Nephron progenitor cell (in vitro differentiated cells): Measurements from ENCODE around the gene ARHGAP12.

Experiments used
- DNase-seq: peaks from one replicate; pipeline ENCODE4 v3.0.0; 2021
- H3K27ac Mint-ChIP-seq: 2 replicates; pipeline ENCODE4 v1.8.0; 2021; ENCODE audit warnings: mild to moderate bottlenecking, moderate library complexity, mixed read lengths
- H3K27me3 Mint-ChIP-seq: 2 replicates; pipeline ENCODE4 v1.8.0; 2021; ENCODE audit warnings: mild to moderate bottlenecking, low read depth, mixed read lengths; ENCODE audit not compliant: poor library complexity
- H3K36me3 Mint-ChIP-seq: 2 replicates; pipeline ENCODE4 v1.8.0; 2021; ENCODE audit warnings: low read depth, mixed read lengths
- H3K4me1 Mint-ChIP-seq: 2 replicates; pipeline ENCODE4 v1.8.0; 2021; ENCODE audit warnings: mixed read lengths
- H3K4me3 Mint-ChIP-seq: 2 replicates; pipeline ENCODE4 v1.8.0; 2021; ENCODE audit warnings: mild to moderate bottlenecking, moderate library complexity, mixed read lengths
- H3K9me3 Mint-ChIP-seq: 2 replicates; pipeline ENCODE4 v1.8.0; 2021; ENCODE audit warnings: mild to moderate bottlenecking, moderate library complexity, mixed read lengths
- CTCF ChIP-seq: fragments of 200-600 bp; sonication (generic); IDR thresholded peaks from 2 replicates; pipeline ENCODE4 v1.5.0; 2021; ENCODE audit warnings: antibody characterized with exemption

The ARHGAP12 gene

GRCh38 chr10:31912898-31913850 lies 15.5 kb downstream of the ARHGAP12 start:
- TF ChIP-seq CTCF: no peak
- Mint-ChIP-seq H3K36me3 (peaks cover 32% of the 10 kb centered on the region), H3K9me3 (peaks cover 4% of the 10 kb centered on the region), H3K4me1 (peaks cover 17% of the 10 kb centered on the region), H3K27me3 (no peaks in the 10 kb centered on the region), H3K4me3 (no peak overlapping the region), H3K27ac (peak overlapping the region; percentile 6)
- no peak for DNase-seq

- Mint-ChIP-seq H3K36me3 (peaks cover 37% of the 10 kb centered on the region), H3K4me3 (no peak overlapping the region), H3K9me3 (peaks cover under 1% of the 10 kb centered on the region), H3K27ac (peak overlapping the region; percentile 40), H3K4me1 (peaks cover 17% of the 10 kb centered on the region), H3K27me3 (no peaks in the 10 kb centered on the region)
- no peak for DNase-seq
- no peak for TF ChIP-seq CTCF
These were observed 16.3 kb downstream of the ARHGAP12 start for GRCh38 chr10:31912289-31912688.

- peaks cover 55% of the 10 kb centered on the region for H3K36me3 Mint-ChIP-seq
- H3K4me3 Mint-ChIP-seq: no peak overlapping the region
- H3K9me3 Mint-ChIP-seq: no peaks in the 10 kb centered on the region
- TF ChIP-seq CTCF: no peak
- no peak for DNase-seq
- H3K27me3 Mint-ChIP-seq: no peaks in the 10 kb centered on the region
- peaks cover 17% of the 10 kb centered on the region for H3K4me1 Mint-ChIP-seq
- peak overlapping the region; percentile 43 for H3K27ac Mint-ChIP-seq
These were observed 18.6 kb downstream of the ARHGAP12 start for GRCh38 chr10:31910016-31910415.

GRCh38 chr10:31908157-31908556 lies 20.5 kb downstream of the ARHGAP12 start:
- Mint-ChIP-seq H3K4me1 (peaks cover 11% of the 10 kb centered on the region), H3K4me3 (no peak overlapping the region), H3K36me3 (peaks cover 73% of the 10 kb centered on the region), H3K27me3 (no peaks in the 10 kb centered on the region), H3K27ac (no peak overlapping the region), H3K9me3 (peaks cover 5% of the 10 kb centered on the region)
- DNase-seq: no peak
- no peak for TF ChIP-seq CTCF

- Mint-ChIP-seq H3K4me3 (no peak overlapping the region), H3K4me1 (no peaks in the 10 kb centered on the region), H3K36me3 (peaks cover 94% of the 10 kb centered on the region), H3K27me3 (no peaks in the 10 kb centered on the region), H3K9me3 (peaks cover 19% of the 10 kb centered on the region), H3K27ac (peak overlapping the region; percentile 65)
- no peak for TF ChIP-seq CTCF
- DNase-seq: no peak
These were observed 22.6 kb downstream of the ARHGAP12 start for GRCh38 chr10:31906039-31906438.

- Mint-ChIP-seq H3K36me3 (peaks cover 96% of the 10 kb centered on the region), H3K4me1 (no peaks in the 10 kb centered on the region), H3K27me3 (no peaks in the 10 kb centered on the region), H3K9me3 (peaks cover 23% of the 10 kb centered on the region), H3K27ac (no peak overlapping the region), H3K4me3 (no peak overlapping the region)
- no peak for DNase-seq
- no peak for TF ChIP-seq CTCF
These were observed 23.0 kb downstream of the ARHGAP12 start for GRCh38 chr10:31905586-31905985.
